GM21717 (cell line): ENCODE data around the gene CGN.

Experiments
- ATAC-seq: cut with Tn5 transposase; IDR thresholded peaks from one replicate; pipeline ENCODE4 v1.9.1; 2021; ENCODE audit warnings: mild to moderate bottlenecking, moderate library complexity; ENCODE audit not compliant: unreplicated experiment

The CGN gene

GRCh38 chr1:151501474-151501873 lies 9.7 kb upstream of the CGN start:
- ATAC-seq: no peak

- ATAC-seq: no peak
Measured at GRCh38 chr1:151502035-151502700, 9.0 kb upstream of the CGN start.

- no peak for ATAC-seq
Measured at GRCh38 chr1:151502859-151503780, 8.1 kb upstream of the CGN start.

- ATAC-seq: no peak
Measured at GRCh38 chr1:151504252-151504651, 6.9 kb upstream of the CGN start.

GRCh38 chr1:151504759-151505158 lies 6.4 kb upstream of the CGN start:
- ATAC-seq: no peak

GRCh38 chr1:151508833-151509232 lies 2.4 kb upstream of the CGN start:
- no peak for ATAC-seq

GRCh38 chr1:151509350-151510019 lies 1.7 kb upstream of the CGN start:
- no peak for ATAC-seq

GRCh38 chr1:151510020-151510405 lies 1.2 kb upstream of the CGN start:
- no peak for ATAC-seq

GRCh38 chr1:151510614-151510956 lies 602 bp upstream of the CGN start:
- peak; percentile 7 for ATAC-seq

- no peak for ATAC-seq
Measured at GRCh38 chr1:151511636-151512215, 539 bp downstream of the CGN start.

- no peak for ATAC-seq
Measured at GRCh38 chr1:151512326-151512725, 1.1 kb downstream of the CGN start.

- no peak for ATAC-seq
Measured at GRCh38 chr1:151512801-151513625, 1.8 kb downstream of the CGN start.

GRCh38 chr1:151513626-151514121 lies 2.5 kb downstream of the CGN start:
- ATAC-seq: no peak

GRCh38 chr1:151514366-151514765 lies 3.2 kb downstream of the CGN start:
- no peak for ATAC-seq

GRCh38 chr1:151515265-151515664 lies 4.1 kb downstream of the CGN start:
- no peak for ATAC-seq

GRCh38 chr1:151516031-151516511 lies 4.9 kb downstream of the CGN start:
- no peak for ATAC-seq

GRCh38 chr1:151518431-151518830 lies 7.2 kb downstream of the CGN start:
- no peak for ATAC-seq

- no peak for ATAC-seq
Measured at GRCh38 chr1:151518936-151519335, 7.7 kb downstream of the CGN start.

GRCh38 chr1:151519667-151520066 lies 8.5 kb downstream of the CGN start:
- ATAC-seq: no peak

GRCh38 chr1:151520359-151520758 lies 9.2 kb downstream of the CGN start:
- no peak for ATAC-seq
